Caco-2 (cell line): ENCODE data around the gene AOC1. TPM values are rescaled to one million over a fixed set of nuclear protein-coding genes. Genes with fewer than 3 reads are reported as not detected.

ENCODE experiments used
- BruUV-seq: library from RNA; stranded (reverse); fragments of 400-500 nt; replicated peaks from 2 replicates; lab custom pipeline; 2021; lab: Mats Ljungman, UMichigan
- CTCF ChIA-PET: fragments of 300-600 bp; sonication (Branson Sonifier 250); formaldehyde crosslinking; loops from one replicate; lab custom pipeline; 2022; ENCODE audit warnings: antibody characterized with exemption; lab: Charles Lee
- POLR2A ChIA-PET: fragments of 300-600 bp; sonication (Branson Sonifier 250); formaldehyde crosslinking; loops from one replicate; lab custom pipeline; 2022; ENCODE audit warnings: antibody characterized with exemption; lab: Charles Lee
- DNase-seq, 2 experiments: peaks; one replicate each; pipeline versions ENCODE4 v3.0.0 to v3.0.0-alpha.2; 2020 to 2022
- H3K27me3 ChIP-seq: replicated peaks from 2 replicates; pipeline ENCODE4 v1.6.0; 2011; ENCODE audit warnings: low read length; ENCODE audit not compliant: control insufficient read depth, insufficient read depth
- H3K36me3 ChIP-seq: 2 replicates; pipeline ENCODE4 v1.5.1; 2011; ENCODE audit warnings: low read length; ENCODE audit not compliant: control insufficient read depth, insufficient read depth
- H3K4me1 ChIP-seq: fragments of 250-450 bp; sonication (Bioruptor Pico); 2 replicates; pipeline ENCODE4 v1.5.1; 2020; ENCODE audit warnings: mild to moderate bottlenecking
- H3K4me3 ChIP-seq: 2 replicates; pipeline ENCODE4 v1.5.1; 2011; ENCODE audit warnings: low read depth, mild to moderate bottlenecking, control low read depth, low read length
- H3K9me3 ChIP-seq: fragments of 250-450 bp; sonication (Bioruptor Pico); 2 replicates; pipeline ENCODE4 v1.5.1; 2020; ENCODE audit warnings: mild to moderate bottlenecking, moderate library complexity
- H3K27ac Mint-ChIP-seq: one replicate; pipeline ENCODE4 v1.8.0; 2022; ENCODE audit warnings: mixed read lengths; ENCODE audit not compliant: unreplicated experiment
- H3K27me3 Mint-ChIP-seq: one replicate; pipeline ENCODE4 v1.8.0; 2022; ENCODE audit warnings: mixed read lengths; ENCODE audit not compliant: insufficient read depth, unreplicated experiment
- H3K36me3 Mint-ChIP-seq: one replicate; pipeline ENCODE4 v1.8.0; 2022; ENCODE audit warnings: mild to moderate bottlenecking, mixed read lengths; ENCODE audit not compliant: insufficient read depth, unreplicated experiment
- H3K4me1 Mint-ChIP-seq: one replicate; pipeline ENCODE4 v1.8.0; 2022; ENCODE audit warnings: low read depth, mixed read lengths; ENCODE audit not compliant: unreplicated experiment
- H3K4me3 Mint-ChIP-seq: one replicate; pipeline ENCODE4 v1.8.0; 2022; ENCODE audit warnings: mild to moderate bottlenecking, moderate library complexity, mixed read lengths; ENCODE audit not compliant: unreplicated experiment
- H3K9me3 Mint-ChIP-seq: one replicate; pipeline ENCODE4 v1.8.0; 2022; ENCODE audit warnings: mixed read lengths; ENCODE audit not compliant: unreplicated experiment
- CTCF ChIP-seq, 2 experiments: fragments of 200-600 bp in 1 of 2; IDR thresholded peaks; 1 replicate in 1 of 2; 2 replicates in 1 of 2; pipeline versions ENCODE4 v1.5.1 to v1.8.0; 2011 to 2022; ENCODE audit warnings: antibody characterized with exemption in 1 of 2, control low read depth in 1 of 2, inconsistent platforms in 1 of 2, low read depth in 1 of 2, low read length in 1 of 2, mild to moderate bottlenecking in 1 of 2, moderate library complexity in 1 of 2; ENCODE audit not compliant: insufficient read depth in 1 of 2, severe bottlenecking in 1 of 2, unreplicated experiment in 1 of 2
- intact Hi-C: fragments of 100-400 bp; cut with micrococcal nuclease; formaldehyde crosslinking; loops from one replicate; pipeline ENCODE4 v1.10.0; 2022; ENCODE audit not compliant: unreplicated experiment
- total RNA-seq: library from RNA; stranded (reverse); gene quantifications from 2 replicates; pipeline ENCODE4 v1.2.3, GENCODE V29; 2022

AOC1 gene
- total RNA-seq, 1 experiment from 2014 or later: 3.5 TPM

- no peaks in the 10 kb centered on the region for H3K9me3 Mint-ChIP-seq
- POLR2A ChIA-PET: no interaction called here
- CTCF ChIA-PET: no interaction called here
- Histone ChIP-seq H3K4me3 (no peak overlapping the region), H3K36me3 (no peaks in the 10 kb centered on the region), H3K9me3 (peaks cover 12% of the 10 kb centered on the region), H3K27me3 (no peaks in the 10 kb centered on the region), H3K4me1 (no peaks in the 10 kb centered on the region)
- no peak for TF ChIP-seq CTCF (IDR thresholded peaks at IDR 0.05; ENCODE audit: insufficient read depth in 1 of 2, low read depth in 1 of 2, low read length in 1 of 2, severe bottlenecking in 1 of 2, unreplicated experiment in 1 of 2)
- no peak for DNase-seq
- intact Hi-C loops: no loop called here
- H3K4me3 Mint-ChIP-seq: no peak overlapping the region
- no TSS peak for BruUV-seq
- H3K27ac Mint-ChIP-seq: no peak overlapping the region
- peaks cover 14% of the 10 kb centered on the region for H3K27me3 Mint-ChIP-seq
- H3K4me1 Mint-ChIP-seq: no peaks in the 10 kb centered on the region
- H3K36me3 Mint-ChIP-seq: no peaks in the 10 kb centered on the region
Measured at GRCh38 chr7:150891740-150892139, 39.4 kb downstream of the AOC1 start.

GRCh38 chr7:150895809-150896208 lies 43.5 kb downstream of the AOC1 start:
- Mint-ChIP-seq H3K27ac (no peak overlapping the region), H3K36me3 (no peaks in the 10 kb centered on the region), H3K4me1 (peaks cover 3% of the 10 kb centered on the region), H3K4me3 (no peak overlapping the region), H3K27me3 (peaks cover 15% of the 10 kb centered on the region), H3K9me3 (no peaks in the 10 kb centered on the region)
- Histone ChIP-seq H3K4me1 (peaks cover 2% of the 10 kb centered on the region; the same call in 1 of the 2 replicates), H3K27me3 (no peaks in the 10 kb centered on the region; the same call in 1 of the 2 replicates), H3K4me3 (no peak overlapping the region), H3K36me3 (no peaks in the 10 kb centered on the region), H3K9me3 (peaks cover 12% of the 10 kb centered on the region)
- ChIA-PET CTCF (no interaction called here), POLR2A (interaction anchor here (0.6 kb wide), 1 partner anchor 343 kb away, joined by 4 read pairs; no protein-coding TSS in a partner anchor)
- BruUV-seq: no TSS peak
- TF ChIP-seq CTCF (IDR thresholded peaks at IDR 0.05; ENCODE audit: insufficient read depth in 1 of 2, low read depth in 1 of 2, low read length in 1 of 2, severe bottlenecking in 1 of 2, unreplicated experiment in 1 of 2): no peak
- intact Hi-C loops: no loop called here
- no peak for DNase-seq

- CTCF ChIA-PET: no interaction called here
- peaks cover 10% of the 10 kb centered on the region; the same call in 1 of the 2 replicates for H3K4me1 ChIP-seq
- no peaks in the 10 kb centered on the region for H3K9me3 Mint-ChIP-seq
- POLR2A ChIA-PET: interaction anchor here (0.6 kb wide), 1 partner anchor 344 kb away, joined by 4 read pairs; no protein-coding TSS in a partner anchor
- no peaks in the 10 kb centered on the region; the same call in 1 of the 2 replicates for H3K27me3 ChIP-seq
- peaks cover 15% of the 10 kb centered on the region for H3K27me3 Mint-ChIP-seq
- no peak for DNase-seq
- no peaks in the 10 kb centered on the region for H3K36me3 Mint-ChIP-seq
- H3K4me3 ChIP-seq: no peak overlapping the region
- TF ChIP-seq CTCF (IDR thresholded peaks at IDR 0.05; ENCODE audit: insufficient read depth in 1 of 2, low read depth in 1 of 2, low read length in 1 of 2, severe bottlenecking in 1 of 2, unreplicated experiment in 1 of 2): no peak
- no peak overlapping the region for H3K4me3 Mint-ChIP-seq
- no peaks in the 10 kb centered on the region for H3K36me3 ChIP-seq
- peaks cover 12% of the 10 kb centered on the region for H3K4me1 Mint-ChIP-seq
- intact Hi-C loops: no loop called here
- H3K9me3 ChIP-seq: peaks cover 12% of the 10 kb centered on the region
- BruUV-seq: no TSS peak
- no peak overlapping the region for H3K27ac Mint-ChIP-seq
Measured at GRCh38 chr7:150896562-150897209, 44.4 kb downstream of the AOC1 start.
